ENCODE data around the gene COL15A1. TPM values are rescaled to one million over a fixed set of nuclear protein-coding genes. Genes with fewer than 3 reads are reported as not detected.

COL15A1 gene
- total RNA-seq, 1 experiment from 2014 or later, result not detected

GRCh38 chr9:99119976-99120655, 176.4 kb downstream of the COL15A1 start:
- no peak for DNase-seq
- no peak overlapping the region for H2AK5ac ChIP-seq (ENCODE audit: insufficient read length, low read length)
- H2BK5ac ChIP-seq (ENCODE audit: insufficient read length, low read length), result no peak overlapping the region
- H3K4me3 Mint-ChIP-seq, result no peak overlapping the region
- H3K9me3 ChIP-seq (ENCODE audit: control insufficient read depth, low read depth, low read length), result no peaks in the 10 kb centered on the region
- no peaks in the 10 kb centered on the region for H3K27me3 ChIP-seq (ENCODE audit: insufficient read depth, low read length)
- no peak overlapping the region for H2BK12ac ChIP-seq (ENCODE audit: insufficient read length, low read depth, low read length)
- no peak overlapping the region for H3K4me2 ChIP-seq (ENCODE audit: insufficient read depth, insufficient read length, low read length)
- no peaks in the 10 kb centered on the region for H3K27me3 Mint-ChIP-seq (ENCODE audit: low read depth)
- no peak overlapping the region for H3K27ac ChIP-seq (ENCODE audit: insufficient read length, low read depth, low read length)
- H4K91ac ChIP-seq (ENCODE audit: insufficient read length, low read depth, low read length), result no peak overlapping the region
- H3T11ph ChIP-seq (ENCODE audit: low read length), result no peak overlapping the region
- H3K23ac ChIP-seq (ENCODE audit: insufficient read length, low read depth, low read length), result no peak overlapping the region
- H2BK15ac ChIP-seq (ENCODE audit: low read depth, low read length), result no peak overlapping the region
- H3K27ac Mint-ChIP-seq, result no peak overlapping the region
- no peak overlapping the region for H3K56ac ChIP-seq (ENCODE audit: insufficient read length, low read depth, low read length)
- H4K20me1 ChIP-seq (ENCODE audit: control insufficient read depth, insufficient read depth, insufficient read length), result no peaks in the 10 kb centered on the region
- H3K4me1 ChIP-seq (ENCODE audit: insufficient read depth, low read length), result no peaks in the 10 kb centered on the region
- TF ChIP-seq, protein P1, sequence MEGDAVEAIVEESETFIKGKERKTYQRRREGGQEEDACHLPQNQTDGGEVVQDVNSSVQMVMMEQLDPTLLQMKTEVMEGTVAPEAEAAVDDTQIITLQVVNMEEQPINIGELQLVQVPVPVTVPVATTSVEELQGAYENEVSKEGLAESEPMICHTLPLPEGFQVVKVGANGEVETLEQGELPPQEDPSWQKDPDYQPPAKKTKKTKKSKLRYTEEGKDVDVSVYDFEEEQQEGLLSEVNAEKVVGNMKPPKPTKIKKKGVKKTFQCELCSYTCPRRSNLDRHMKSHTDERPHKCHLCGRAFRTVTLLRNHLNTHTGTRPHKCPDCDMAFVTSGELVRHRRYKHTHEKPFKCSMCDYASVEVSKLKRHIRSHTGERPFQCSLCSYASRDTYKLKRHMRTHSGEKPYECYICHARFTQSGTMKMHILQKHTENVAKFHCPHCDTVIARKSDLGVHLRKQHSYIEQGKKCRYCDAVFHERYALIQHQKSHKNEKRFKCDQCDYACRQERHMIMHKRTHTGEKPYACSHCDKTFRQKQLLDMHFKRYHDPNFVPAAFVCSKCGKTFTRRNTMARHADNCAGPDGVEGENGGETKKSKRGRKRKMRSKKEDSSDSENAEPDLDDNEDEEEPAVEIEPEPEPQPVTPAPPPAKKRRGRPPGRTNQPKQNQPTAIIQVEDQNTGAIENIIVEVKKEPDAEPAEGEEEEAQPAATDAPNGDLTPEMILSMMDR (conservative IDR thresholded peaks at IDR 0.05), result no peak
- H2BK120ac ChIP-seq (ENCODE audit: low read depth, low read length, poor library complexity, severe bottlenecking), result no peak overlapping the region
- H3K79me2 ChIP-seq (ENCODE audit: insufficient read depth, low read length), result peaks cover 7% of the 10 kb centered on the region; the same call in 1 of the 2 replicates
- H3K9ac ChIP-seq (ENCODE audit: extremely low read depth, insufficient read length, low read length), result no peak overlapping the region
- H4K8ac ChIP-seq (replicated peaks; ENCODE audit: insufficient read length, low read depth, low read length), result no peak overlapping the region
- peaks cover 11% of the 10 kb centered on the region for H3K79me1 ChIP-seq (ENCODE audit: insufficient read depth, low read depth, low read length, poor library complexity, severe bottlenecking)
- no peak overlapping the region for H3K18ac ChIP-seq (ENCODE audit: insufficient read length, low read depth, low read length)
- H3K23me2 ChIP-seq (ENCODE audit: insufficient read length, low read depth, low read length, poor library complexity, severe bottlenecking), result no peaks in the 10 kb centered on the region
- H2AFZ ChIP-seq (ENCODE audit: low read length), result no peak overlapping the region
- peaks cover 0 to 2% of the 10 kb centered on the region in 2 experiments; a peak in 1 of 5 replicates for H3K9me3 Mint-ChIP-seq
- peaks cover 0 to 6% (median 4%) of the 10 kb centered on the region in 3 experiments; a peak in 2 of 7 replicates for H3K36me3 Mint-ChIP-seq (ENCODE audit: insufficient read depth in 1 of 3, low read depth in 3 of 3)
- H3K4me1 Mint-ChIP-seq, result peaks cover 18 to 29% of the 10 kb centered on the region in 2 experiments
- H3K14ac ChIP-seq (ENCODE audit: insufficient read depth, low read length), result no peak overlapping the region
- no peak overlapping the region for H3K4ac ChIP-seq (ENCODE audit: low read depth, low read length)
- no peak overlapping the region for H2BK20ac ChIP-seq (ENCODE audit: low read depth, low read length, poor library complexity, severe bottlenecking)
- H4K5ac ChIP-seq (ENCODE audit: insufficient read length, low read depth, low read length), result no peak overlapping the region

Other genes starting within 250 kb of the COL15A1 start
- gene GABBR2, start 235.0 kb upstream of the COL15A1 start, total RNA-seq (2021), result 0.66 and 0.94 TPM in 2 replicates
- 44.5 and 46.3 TPM in 2 replicates for gene ANKS6, start 147.4 kb upstream of the COL15A1 start, total RNA-seq (2021)
- gene GALNT12, start 136.2 kb upstream of the COL15A1 start, total RNA-seq (2021), result 18.0 and 18.5 TPM in 2 replicates
- gene TGFBR1, start 161.2 kb downstream of the COL15A1 start, total RNA-seq (2021), result 48.6 and 59.3 TPM in 2 replicates